ENCODE data around the gene RBMY1J. TPM values are rescaled to one million over a fixed set of nuclear protein-coding genes. Genes with fewer than 3 reads are reported as not detected.
"Not testable (repeated sequence)": the region's sequence is repeated elsewhere in the genome, so short reads cannot be mapped to it uniquely, and the experiment has no call there.

Gene RBMY1J
- not detected for total RNA-seq
- total RNA-seq (2013), result not detected
- total RNA-seq, result 0 reads per million in 29 experiments

DNA sequence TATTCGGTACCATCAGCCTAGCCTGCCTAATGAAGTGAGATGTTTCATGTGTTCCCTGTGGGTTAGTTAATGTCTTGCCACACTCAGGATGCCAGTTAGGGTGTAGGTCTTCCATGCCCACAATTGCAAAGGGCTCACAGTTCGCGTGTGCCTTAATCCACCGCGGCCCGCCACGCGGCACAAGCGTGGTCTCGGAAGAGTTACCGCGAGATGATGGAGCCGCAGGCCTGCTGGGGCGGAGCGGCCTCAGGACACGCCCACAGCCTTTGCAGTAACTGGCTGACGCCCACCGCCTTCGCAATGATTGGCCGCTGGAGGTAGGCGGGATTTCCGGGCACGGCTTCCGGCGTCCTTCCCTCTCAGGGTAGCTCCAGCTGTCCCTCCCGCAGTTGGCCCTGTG lies at the start of gene RBMY1J:
Gene RBMY1J, plus strand, starts transcription at position 301 of the 400 bp plus-strand sequence. CDS start 2,038 bp downstream, outside the sequence.
- DNase-seq; H3K4me3 Mint-ChIP-seq; H3K27me3 ChIP-seq (replicated peaks in 1 of 2; ENCODE audit: control insufficient read depth in 2 of 2, extremely low read depth in 1 of 2, insufficient read depth in 2 of 2, low read length in 1 of 2); H3K4me1 ChIP-seq (ENCODE audit: control insufficient read depth in 1 of 2, extremely low read depth in 1 of 2, insufficient read depth in 2 of 2, low read length in 2 of 2); ATAC-seq (replicated peaks in 1 of 4); H3K36me3 Mint-ChIP-seq; H3K27ac Mint-ChIP-seq; H3K27me3 Mint-ChIP-seq; H3K9me3 Mint-ChIP-seq; H3K27ac ChIP-seq (ENCODE audit: low read length); H3K9me3 ChIP-seq; H3K36me3 ChIP-seq (ENCODE audit: control insufficient read depth in 2 of 2, extremely low read depth in 1 of 2, insufficient read depth in 1 of 2, low read length in 1 of 2); CTCF ChIA-PET; POLR2A ChIA-PET; H3K4me1 Mint-ChIP-seq; H3K4me3 ChIP-seq (ENCODE audit: control insufficient read depth in 1 of 2, extremely low read depth in 1 of 2, low read length in 1 of 2): not testable (repeated sequence)
- WGBS (ENCODE audit: insufficient coverage), result no CpG with 5 or more reads among the region's 26 CpGs

DNA sequence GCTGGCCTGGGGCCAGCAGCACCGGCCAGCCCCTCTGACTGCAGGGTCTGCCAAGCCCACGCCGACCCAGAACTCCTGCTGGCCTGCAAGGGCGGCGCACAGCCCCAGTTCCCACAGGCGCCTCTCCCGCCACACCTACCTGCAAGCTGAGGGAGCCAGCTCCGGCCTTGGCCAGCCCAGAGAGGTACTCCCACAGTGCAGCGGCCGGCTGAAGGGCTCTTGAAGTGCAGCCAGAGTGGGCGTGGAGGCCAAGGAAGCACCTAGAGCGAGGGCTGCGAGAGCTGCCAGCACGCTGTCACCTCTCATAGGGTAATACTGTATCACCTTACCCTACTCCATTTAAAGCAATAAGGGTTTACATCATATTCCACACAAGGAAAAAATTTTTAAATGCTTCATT lies 35.8 kb upstream of the RBMY1J start:
- Mint-ChIP-seq H3K36me3 (no peaks in the 10 kb centered on the region), H3K27ac (no peak overlapping the region), H3K9me3 (no peaks in the 10 kb centered on the region), H3K4me1 (no peaks in the 10 kb centered on the region), H3K27me3 (no peaks in the 10 kb centered on the region), H3K4me3 (no peak overlapping the region)
- ChIA-PET POLR2A (no interaction called here), CTCF (no interaction called here)
- Histone ChIP-seq H3K27ac (ENCODE audit: low read length) (no peak overlapping the region), H3K4me1 (ENCODE audit: control insufficient read depth in 1 of 2, extremely low read depth in 1 of 2, insufficient read depth in 2 of 2, low read length in 2 of 2) (no peaks in the 10 kb centered on the region), H3K9me3 (no peaks in the 10 kb centered on the region), H3K4me3 (ENCODE audit: control insufficient read depth in 1 of 2, extremely low read depth in 1 of 2, low read length in 1 of 2) (no peak overlapping the region), H3K36me3 (ENCODE audit: control insufficient read depth in 2 of 2, extremely low read depth in 1 of 2, insufficient read depth in 1 of 2, low read length in 1 of 2) (no peaks in the 10 kb centered on the region), H3K27me3 (replicated peaks in 1 of 2; ENCODE audit: control insufficient read depth in 2 of 2, extremely low read depth in 1 of 2, insufficient read depth in 2 of 2, low read length in 1 of 2) (no peaks in the 10 kb centered on the region)
- 84% methylated on average over 9 of the region's 14 CpGs for WGBS (ENCODE audit: insufficient coverage)
- ATAC-seq (replicated peaks in 1 of 4) (no peak), DNase-seq (no peak)

DNA sequence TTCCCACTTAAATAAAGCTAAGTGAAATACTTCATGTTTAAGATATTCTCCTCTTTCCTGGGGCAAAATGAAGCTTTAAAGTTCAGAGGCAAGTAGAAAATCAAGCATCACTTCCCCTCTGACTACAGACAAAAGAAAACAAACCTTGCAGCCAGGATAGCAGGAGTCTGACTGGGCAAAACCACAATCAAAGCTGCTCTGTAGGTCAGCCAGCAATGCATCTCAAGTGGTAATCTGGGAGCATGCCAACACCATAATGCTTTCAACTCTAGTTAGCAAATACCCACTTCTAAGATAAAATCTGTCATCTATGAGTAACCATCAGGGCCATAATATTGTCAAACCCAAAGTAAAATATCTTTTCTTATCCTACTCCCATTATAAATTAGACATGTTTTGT lies 32.6 kb upstream of the RBMY1J start:
- no peaks in the 10 kb centered on the region for H3K4me1 ChIP-seq (ENCODE audit: control insufficient read depth in 1 of 2, extremely low read depth in 1 of 2, insufficient read depth in 2 of 2, low read length in 2 of 2)
- ChIA-PET POLR2A (no interaction called here), CTCF (no interaction called here)
- H3K27ac ChIP-seq (ENCODE audit: low read length), result no peak overlapping the region
- no peaks in the 10 kb centered on the region for H3K9me3 ChIP-seq
- no peaks in the 10 kb centered on the region for H3K27me3 Mint-ChIP-seq
- no peaks in the 10 kb centered on the region for H3K36me3 ChIP-seq (ENCODE audit: control insufficient read depth in 2 of 2, extremely low read depth in 1 of 2, insufficient read depth in 1 of 2, low read length in 1 of 2)
- H3K9me3 Mint-ChIP-seq, result no peaks in the 10 kb centered on the region
- H3K27ac Mint-ChIP-seq, result no peak overlapping the region
- H3K36me3 Mint-ChIP-seq, result no peaks in the 10 kb centered on the region
- no peak overlapping the region for H3K4me3 ChIP-seq (ENCODE audit: control insufficient read depth in 1 of 2, extremely low read depth in 1 of 2, low read length in 1 of 2)
- peaks cover 0 to 5% (median 0%) of the 10 kb centered on the region in 3 donors for H3K4me1 Mint-ChIP-seq
- no peak for ATAC-seq (replicated peaks in 1 of 4)
- DNase-seq, result no peak
- no peak overlapping the region for H3K4me3 Mint-ChIP-seq
- H3K27me3 ChIP-seq (replicated peaks in 1 of 2; ENCODE audit: control insufficient read depth in 2 of 2, extremely low read depth in 1 of 2, insufficient read depth in 2 of 2, low read length in 1 of 2), result no peaks in the 10 kb centered on the region

DNA sequence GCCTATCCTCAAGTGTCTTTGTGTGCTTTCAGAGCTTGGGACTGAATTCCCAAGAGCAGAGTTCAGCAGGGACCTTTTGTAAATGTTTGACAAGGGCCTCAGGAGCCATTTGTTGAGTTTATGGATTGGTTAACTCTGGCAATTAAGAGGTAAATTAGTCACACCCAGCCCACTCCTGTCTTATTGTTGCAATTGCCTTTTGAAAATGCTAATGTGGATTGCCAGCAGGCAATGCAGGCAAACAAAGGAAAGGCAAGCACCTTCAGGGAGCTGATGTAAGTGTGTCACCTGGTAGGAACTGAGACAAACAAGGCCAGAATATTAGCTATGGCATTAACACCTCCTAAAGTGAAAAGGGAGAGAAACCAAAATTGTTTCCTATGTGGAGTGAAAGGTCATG lies 29.7 kb upstream of the RBMY1J start:
- DNase-seq (no peak), ATAC-seq (replicated peaks in 1 of 4) (no peak)
- no peaks in the 10 kb centered on the region for H3K9me3 ChIP-seq
- no peaks in the 10 kb centered on the region for H3K36me3 ChIP-seq (ENCODE audit: control insufficient read depth in 2 of 2, extremely low read depth in 1 of 2, insufficient read depth in 1 of 2, low read length in 1 of 2)
- no peaks in the 10 kb centered on the region for H3K4me1 ChIP-seq (ENCODE audit: control insufficient read depth in 1 of 2, extremely low read depth in 1 of 2, insufficient read depth in 2 of 2, low read length in 2 of 2)
- no peak overlapping the region for H3K27ac ChIP-seq (ENCODE audit: low read length)
- Mint-ChIP-seq H3K27me3 (peaks cover 0 to 2% of the 10 kb centered on the region in 2 donors), H3K27ac (no peak overlapping the region), H3K9me3 (no peaks in the 10 kb centered on the region), H3K36me3 (no peaks in the 10 kb centered on the region), H3K4me3 (no peak overlapping the region), H3K4me1 (peaks cover 0 to 5% (median 0%) of the 10 kb centered on the region in 3 donors)
- ChIA-PET CTCF (no interaction called here), POLR2A (no interaction called here)
- H3K4me3 ChIP-seq (ENCODE audit: control insufficient read depth in 1 of 2, extremely low read depth in 1 of 2, low read length in 1 of 2), result no peak overlapping the region
- H3K27me3 ChIP-seq (replicated peaks in 1 of 2; ENCODE audit: control insufficient read depth in 2 of 2, extremely low read depth in 1 of 2, insufficient read depth in 2 of 2, low read length in 1 of 2), result no peaks in the 10 kb centered on the region

DNA sequence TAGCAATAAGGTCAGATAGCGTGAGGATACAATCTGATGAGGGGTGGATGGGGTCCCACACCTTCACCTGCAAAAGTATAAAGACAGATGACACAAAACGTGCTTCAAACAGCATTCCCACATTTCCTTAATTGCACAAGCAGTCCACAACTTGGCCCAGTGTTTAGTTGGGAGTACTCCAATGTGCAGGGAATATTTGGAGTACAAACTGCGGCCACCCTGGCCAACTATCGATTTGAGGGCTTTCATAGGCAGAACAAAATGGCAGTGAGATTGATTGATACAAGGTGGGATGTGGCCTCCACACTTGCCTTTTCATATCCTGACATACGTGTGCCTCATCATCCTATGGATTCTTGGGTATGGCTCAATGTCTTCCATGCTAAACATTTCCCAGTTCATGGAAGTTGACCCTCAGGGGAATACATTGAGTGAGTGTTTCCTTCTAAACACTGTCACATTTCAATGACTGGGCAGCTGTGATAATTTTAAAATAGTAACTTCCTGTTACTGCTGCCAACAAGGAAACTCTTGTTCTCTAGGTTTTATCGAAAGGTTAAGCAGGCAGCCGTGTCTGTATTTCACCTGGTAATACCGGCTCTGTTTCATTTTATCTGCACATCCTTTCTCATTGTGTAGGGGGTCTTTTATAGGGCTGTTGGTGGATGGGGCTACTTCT lies 41.6 kb downstream of the RBMY1J start:
- H3K36me3 Mint-ChIP-seq; H3K36me3 ChIP-seq (ENCODE audit: control insufficient read depth in 2 of 2, extremely low read depth in 1 of 2, insufficient read depth in 1 of 2, low read length in 1 of 2); ATAC-seq (replicated peaks in 1 of 4); H3K27ac ChIP-seq (ENCODE audit: low read length); H3K4me1 ChIP-seq (ENCODE audit: control insufficient read depth in 1 of 2, extremely low read depth in 1 of 2, insufficient read depth in 2 of 2, low read length in 2 of 2); H3K9me3 ChIP-seq; CTCF ChIA-PET; H3K27ac Mint-ChIP-seq; H3K4me3 Mint-ChIP-seq; H3K27me3 ChIP-seq (replicated peaks in 1 of 2; ENCODE audit: control insufficient read depth in 2 of 2, extremely low read depth in 1 of 2, insufficient read depth in 2 of 2, low read length in 1 of 2); DNase-seq; H3K27me3 Mint-ChIP-seq; POLR2A ChIA-PET; H3K9me3 Mint-ChIP-seq; H3K4me3 ChIP-seq (ENCODE audit: control insufficient read depth in 1 of 2, extremely low read depth in 1 of 2, low read length in 1 of 2); H3K4me1 Mint-ChIP-seq: not testable (repeated sequence)
- no CpG with 5 or more reads among the region's 8 CpGs for WGBS (ENCODE audit: insufficient coverage)

DNA sequence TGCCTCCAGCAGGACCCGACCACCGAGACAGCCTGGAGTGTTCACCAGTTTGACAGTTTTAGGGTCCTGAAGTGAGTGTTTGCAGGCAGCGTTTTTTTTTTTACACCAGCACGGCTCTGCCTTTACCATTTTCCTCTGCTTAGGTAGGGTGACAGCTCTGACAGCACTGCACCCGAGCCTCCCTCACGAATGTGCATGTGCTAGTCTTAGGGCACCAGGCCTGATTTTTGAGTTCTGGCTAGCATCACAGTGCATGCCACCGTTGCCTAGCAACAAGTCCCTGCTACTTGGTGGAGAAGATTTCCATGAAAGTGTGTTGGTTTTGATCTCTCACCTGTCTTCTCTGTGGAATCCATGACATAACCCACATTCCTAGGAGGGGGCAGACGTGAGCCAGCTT lies 52.3 kb downstream of the RBMY1J start:
- H3K36me3 ChIP-seq (ENCODE audit: control insufficient read depth in 2 of 2, extremely low read depth in 1 of 2, insufficient read depth in 1 of 2, low read length in 1 of 2); H3K27ac Mint-ChIP-seq; H3K27ac ChIP-seq (ENCODE audit: low read length); H3K9me3 Mint-ChIP-seq; H3K4me3 ChIP-seq (ENCODE audit: control insufficient read depth in 1 of 2, extremely low read depth in 1 of 2, low read length in 1 of 2); H3K27me3 Mint-ChIP-seq; DNase-seq; POLR2A ChIA-PET; H3K27me3 ChIP-seq (replicated peaks in 1 of 2; ENCODE audit: control insufficient read depth in 2 of 2, extremely low read depth in 1 of 2, insufficient read depth in 2 of 2, low read length in 1 of 2); CTCF ChIA-PET; H3K9me3 ChIP-seq; H3K36me3 Mint-ChIP-seq; ATAC-seq (replicated peaks in 1 of 4); H3K4me1 ChIP-seq (ENCODE audit: control insufficient read depth in 1 of 2, extremely low read depth in 1 of 2, insufficient read depth in 2 of 2, low read length in 2 of 2); H3K4me3 Mint-ChIP-seq; H3K4me1 Mint-ChIP-seq: not testable (repeated sequence)
- WGBS (ENCODE audit: insufficient coverage), result no CpG with 5 or more reads among the region's 8 CpGs

DNA sequence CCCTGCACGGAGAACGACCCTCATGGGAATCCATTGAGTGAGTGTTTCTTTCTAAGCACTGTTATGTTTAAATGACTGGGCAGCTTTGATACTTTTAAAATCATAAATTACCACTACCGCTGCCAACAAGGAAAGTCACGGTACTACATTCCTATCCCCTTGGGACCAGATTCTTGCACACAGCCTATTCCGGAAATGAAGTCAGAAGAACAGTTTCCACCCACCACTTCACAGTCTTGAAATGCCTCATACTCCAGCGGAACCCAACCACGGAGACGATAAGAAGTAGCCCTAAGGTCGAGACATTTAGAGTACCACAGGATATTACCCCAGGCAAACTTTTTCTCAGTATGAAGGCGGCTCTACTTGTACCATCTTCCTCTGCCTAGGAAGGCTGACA lies 58.8 kb downstream of the RBMY1J start:
- H3K4me3 ChIP-seq (ENCODE audit: control insufficient read depth in 1 of 2, extremely low read depth in 1 of 2, low read length in 1 of 2); H3K4me3 Mint-ChIP-seq; H3K9me3 ChIP-seq; H3K27me3 ChIP-seq (replicated peaks in 1 of 2; ENCODE audit: control insufficient read depth in 2 of 2, extremely low read depth in 1 of 2, insufficient read depth in 2 of 2, low read length in 1 of 2); DNase-seq; ATAC-seq (replicated peaks in 1 of 4); H3K4me1 Mint-ChIP-seq; H3K4me1 ChIP-seq (ENCODE audit: control insufficient read depth in 1 of 2, extremely low read depth in 1 of 2, insufficient read depth in 2 of 2, low read length in 2 of 2); POLR2A ChIA-PET; H3K27me3 Mint-ChIP-seq; H3K36me3 ChIP-seq (ENCODE audit: control insufficient read depth in 2 of 2, extremely low read depth in 1 of 2, insufficient read depth in 1 of 2, low read length in 1 of 2); H3K27ac ChIP-seq (ENCODE audit: low read length); CTCF ChIA-PET; H3K36me3 Mint-ChIP-seq; H3K27ac Mint-ChIP-seq; H3K9me3 Mint-ChIP-seq: not testable (repeated sequence)
- WGBS (ENCODE audit: insufficient coverage), result no CpG with 5 or more reads among the region's 10 CpGs

All from T-cell (primary cell).